ENCODE measurements around the gene SLC34A1. TPM values are rescaled to one million over a fixed set of nuclear protein-coding genes. Genes with fewer than 3 reads are reported as not detected.
A peak's percentile ranks its signal among the peaks of the same experiment; 100 is the strongest.

The SLC34A1 gene
- total and polyA plus RNA-seq, 2 of the 13 experiments (the other 11 are each of a cell fraction or from before 2014, with no cell fraction given) = 0.03 to 0.20 TPM

DNA sequence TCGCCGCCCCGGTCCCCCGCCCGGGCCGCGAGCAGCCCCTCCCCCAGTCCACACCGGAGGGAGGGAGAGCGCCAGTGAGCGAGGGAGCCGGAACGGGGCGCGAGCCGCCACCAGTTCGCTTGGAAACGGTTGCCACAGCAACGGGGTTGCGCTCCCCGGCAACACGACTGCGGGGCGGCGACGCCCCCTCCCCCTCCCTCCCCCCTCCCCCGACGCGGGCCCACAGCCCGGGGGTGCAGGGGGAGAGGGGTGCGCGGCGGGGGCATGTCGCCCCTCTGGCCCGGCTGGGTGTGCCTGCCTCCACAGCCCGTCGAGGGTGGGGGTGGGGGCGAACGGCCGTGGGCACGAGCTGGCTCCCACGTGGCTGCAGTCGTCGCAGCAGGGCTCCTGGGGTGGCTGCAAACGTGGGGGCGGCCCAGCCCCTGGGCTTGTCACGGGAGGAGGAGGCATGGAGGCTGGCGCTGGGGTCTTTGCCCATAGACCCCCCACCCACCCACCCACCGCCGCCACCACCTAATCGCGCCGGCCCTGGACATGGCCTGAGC lies 62.9 kb downstream of the SLC34A1 start (continued):
- TF ChIP-seq, protein P1, sequence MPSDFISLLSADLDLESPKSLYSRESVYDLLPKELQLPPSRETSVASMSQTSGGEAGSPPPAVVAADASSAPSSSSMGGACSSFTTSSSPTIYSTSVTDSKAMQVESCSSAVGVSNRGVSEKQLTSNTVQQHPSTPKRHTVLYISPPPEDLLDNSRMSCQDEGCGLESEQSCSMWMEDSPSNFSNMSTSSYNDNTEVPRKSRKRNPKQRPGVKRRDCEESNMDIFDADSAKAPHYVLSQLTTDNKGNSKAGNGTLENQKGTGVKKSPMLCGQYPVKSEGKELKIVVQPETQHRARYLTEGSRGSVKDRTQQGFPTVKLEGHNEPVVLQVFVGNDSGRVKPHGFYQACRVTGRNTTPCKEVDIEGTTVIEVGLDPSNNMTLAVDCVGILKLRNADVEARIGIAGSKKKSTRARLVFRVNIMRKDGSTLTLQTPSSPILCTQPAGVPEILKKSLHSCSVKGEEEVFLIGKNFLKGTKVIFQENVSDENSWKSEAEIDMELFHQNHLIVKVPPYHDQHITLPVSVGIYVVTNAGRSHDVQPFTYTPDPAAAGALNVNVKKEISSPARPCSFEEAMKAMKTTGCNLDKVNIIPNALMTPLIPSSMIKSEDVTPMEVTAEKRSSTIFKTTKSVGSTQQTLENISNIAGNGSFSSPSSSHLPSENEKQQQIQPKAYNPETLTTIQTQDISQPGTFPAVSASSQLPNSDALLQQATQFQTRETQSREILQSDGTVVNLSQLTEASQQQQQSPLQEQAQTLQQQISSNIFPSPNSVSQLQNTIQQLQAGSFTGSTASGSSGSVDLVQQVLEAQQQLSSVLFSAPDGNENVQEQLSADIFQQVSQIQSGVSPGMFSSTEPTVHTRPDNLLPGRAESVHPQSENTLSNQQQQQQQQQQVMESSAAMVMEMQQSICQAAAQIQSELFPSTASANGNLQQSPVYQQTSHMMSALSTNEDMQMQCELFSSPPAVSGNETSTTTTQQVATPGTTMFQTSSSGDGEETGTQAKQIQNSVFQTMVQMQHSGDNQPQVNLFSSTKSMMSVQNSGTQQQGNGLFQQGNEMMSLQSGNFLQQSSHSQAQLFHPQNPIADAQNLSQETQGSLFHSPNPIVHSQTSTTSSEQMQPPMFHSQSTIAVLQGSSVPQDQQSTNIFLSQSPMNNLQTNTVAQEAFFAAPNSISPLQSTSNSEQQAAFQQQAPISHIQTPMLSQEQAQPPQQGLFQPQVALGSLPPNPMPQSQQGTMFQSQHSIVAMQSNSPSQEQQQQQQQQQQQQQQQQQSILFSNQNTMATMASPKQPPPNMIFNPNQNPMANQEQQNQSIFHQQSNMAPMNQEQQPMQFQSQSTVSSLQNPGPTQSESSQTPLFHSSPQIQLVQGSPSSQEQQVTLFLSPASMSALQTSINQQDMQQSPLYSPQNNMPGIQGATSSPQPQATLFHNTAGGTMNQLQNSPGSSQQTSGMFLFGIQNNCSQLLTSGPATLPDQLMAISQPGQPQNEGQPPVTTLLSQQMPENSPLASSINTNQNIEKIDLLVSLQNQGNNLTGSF (CRISPR knock-in tag; IDR thresholded peaks at IDR 0.05) = no peak
- TF ChIP-seq, protein P2, sequence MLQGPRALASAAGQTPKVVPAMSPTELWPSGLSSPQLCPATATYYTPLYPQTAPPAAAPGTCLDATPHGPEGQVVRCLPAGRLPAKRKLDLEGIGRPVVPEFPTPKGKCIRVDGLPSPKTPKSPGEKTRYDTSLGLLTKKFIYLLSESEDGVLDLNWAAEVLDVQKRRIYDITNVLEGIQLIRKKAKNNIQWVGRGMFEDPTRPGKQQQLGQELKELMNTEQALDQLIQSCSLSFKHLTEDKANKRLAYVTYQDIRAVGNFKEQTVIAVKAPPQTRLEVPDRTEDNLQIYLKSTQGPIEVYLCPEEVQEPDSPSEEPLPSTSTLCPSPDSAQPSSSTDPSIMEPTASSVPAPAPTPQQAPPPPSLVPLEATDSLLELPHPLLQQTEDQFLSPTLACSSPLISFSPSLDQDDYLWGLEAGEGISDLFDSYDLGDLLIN (CRISPR knock-in tag; IDR thresholded peaks at IDR 0.05; ENCODE audit: borderline replicate concordance) = no peak
- TF ChIP-seq DZIP1 (CRISPR knock-in tag; IDR thresholded peaks at IDR 0.05) (no peak), MXI1 (IDR thresholded peaks at IDR 0.05; ENCODE audit: borderline replicate concordance, low read depth, low read length) (peak; percentile 74; the same call in 1 of the 3 replicates), ZKSCAN8 (CRISPR knock-in tag; IDR thresholded peaks at IDR 0.05; ENCODE audit: borderline replicate concordance) (no peak), ZNF446 (CRISPR knock-in tag; IDR thresholded peaks at IDR 0.05) (0 out of 2 replicates have a peak, but pooled peaks have one; percentile 59), ZBTB38 (CRISPR knock-in tag; IDR thresholded peaks at IDR 0.05) (no peak), NONO (IDR thresholded peaks at IDR 0.05) (no peak), NONO (CRISPR knock-in tag; conservative IDR thresholded peaks at IDR 0.05) (0 out of 2 replicates have a peak, but pooled peaks have one; percentile 30), ZNF674 (CRISPR knock-in tag; IDR thresholded peaks at IDR 0.05; ENCODE audit: low read depth) (no peak), ZNF225 (CRISPR knock-in tag; IDR thresholded peaks at IDR 0.05) (no peak), ISL2 (CRISPR knock-in tag; IDR thresholded peaks at IDR 0.05) (no peak), CERS6 (CRISPR knock-in tag; IDR thresholded peaks at IDR 0.05) (no peak), CTCF (CRISPR knock-in tag; IDR thresholded peaks at IDR 0.05) (no peak), TIGD3 (CRISPR knock-in tag; IDR thresholded peaks at IDR 0.05; ENCODE audit: borderline replicate concordance) (no peak)
- TF ChIP-seq, protein P3, sequence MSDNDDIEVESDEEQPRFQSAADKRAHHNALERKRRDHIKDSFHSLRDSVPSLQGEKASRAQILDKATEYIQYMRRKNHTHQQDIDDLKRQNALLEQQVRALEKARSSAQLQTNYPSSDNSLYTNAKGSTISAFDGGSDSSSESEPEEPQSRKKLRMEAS (IDR thresholded peaks at IDR 0.05) = peak; percentile 71
